K562 (cell line): ENCODE results near the gene MAP3K6. TPM values are rescaled to one million over a fixed set of nuclear protein-coding genes. Genes with fewer than 3 reads are reported as not detected.
A peak's percentile ranks its signal among the peaks of the same experiment; 100 is the strongest.

ENCODE experiments used
- CBFB ChIP-seq: sonication (generic); formaldehyde crosslinking; IDR thresholded peaks from 2 replicates; pipeline ENCODE4 v1.4.0; 2020; ENCODE audit warnings: mild to moderate bottlenecking, missing genetic modification reagents
- ETV5 ChIP-seq: sonication (generic); formaldehyde crosslinking; IDR thresholded peaks from 2 replicates; pipeline ENCODE4 v1.4.0; 2020; ENCODE audit warnings: low read depth, mild to moderate bottlenecking, missing genetic modification reagents
- ETV6 ChIP-seq, 3 experiments: fragments of 150-350 bp in 1 of 3; sonication (generic) in 1 of 3; formaldehyde crosslinking in 1 of 3; IDR thresholded peaks; 2 replicates each; pipeline versions ENCODE4 v1.6.1 to v1.8.0; 2014 to 2022; ENCODE audit warnings: borderline replicate concordance in 2 of 3, low read depth in 2 of 3, antibody characterized with exemption in 1 of 3, low read length in 1 of 3, mild to moderate bottlenecking in 1 of 3, missing genetic modification reagents in 1 of 3
- JUN ChIP-seq, 2 experiments: sonication (generic) in 1 of 2; formaldehyde crosslinking in 1 of 2; IDR thresholded peaks; 2 replicates each; pipeline versions ENCODE4 v1.6.1 to v1.8.0; 2012 to 2022; ENCODE audit warnings: borderline replicate concordance in 2 of 2, mild to moderate bottlenecking in 2 of 2, improper control_type of control experiment in 1 of 2, low read depth in 1 of 2, low read length in 1 of 2, missing genetic modification reagents in 1 of 2
- KDM4B ChIP-seq, 2 experiments: fragments of 450-650 bp in 1 of 2; sonication (generic) in 1 of 2; IDR thresholded peaks; 2 replicates each; pipeline ENCODE4 v1.6.1; 2016 to 2017; ENCODE audit warnings: borderline replicate concordance in 2 of 2, antibody characterized with exemption in 1 of 2, low read depth in 1 of 2, mild to moderate bottlenecking in 1 of 2
- NR1H2 ChIP-seq: sonication (generic); formaldehyde crosslinking; IDR thresholded peaks from 2 replicates; pipeline ENCODE4 v1.4.0; 2020; ENCODE audit warnings: mild to moderate bottlenecking, missing genetic modification reagents
- NR2C1 ChIP-seq, 2 experiments: fragments of 450-650 bp; IDR thresholded peaks; 2 replicates each; pipeline ENCODE4 v1.6.1; 2017; ENCODE audit warnings: mild to moderate bottlenecking in 2 of 2, antibody characterized with exemption in 1 of 2, inconsistent platforms in 1 of 2, missing compliant biosample characterization in 1 of 2, missing genetic modification characterization in 1 of 2
- SREBF2 ChIP-seq: sonication (generic); formaldehyde crosslinking; IDR thresholded peaks from 2 replicates; pipeline ENCODE4 v1.4.0; 2020; ENCODE audit warnings: mild to moderate bottlenecking, missing genetic modification reagents
- STAG1 ChIP-seq: sonication (generic); formaldehyde crosslinking; IDR thresholded peaks from 2 replicates; pipeline ENCODE4 v1.5.0; 2020; ENCODE audit warnings: missing genetic modification reagents, borderline replicate concordance
- TFAM ChIP-seq: fragments of 250-450 bp; sonication (Bioruptor Pico); conservative IDR thresholded peaks from 2 replicates; pipeline ENCODE4 v1.5.0; 2021; ENCODE audit warnings: mild to moderate bottlenecking, moderate library complexity
- ZNF24 ChIP-seq: fragments of 450-650 bp; IDR thresholded peaks from 2 replicates; pipeline ENCODE4 v1.6.1; 2016
- ZNF717 ChIP-seq: fragments of 250-450 bp; sonication (Bioruptor Pico); IDR thresholded peaks from 2 replicates; pipeline ENCODE4 v1.5.0; 2021
- polyA plus RNA-seq, 8 experiments: library from polyadenylated mRNA; depleted of rRNA in 4 of 8; stranded (reverse) in 5 of 8; unstranded in 3 of 8; fragments of >200 nt; fragmentation: Nextera tagmentation in 2 of 8; fragmentation: Illumina TruSeq in 1 of 8; extraction: Ambion mirVana in 2 of 8; extraction: Trizol in 1 of 8; gene quantifications; 2 replicates each; pipeline versions ENCODE4 v1.2.1 to v1.2.3, GENCODE V29; 2011 to 2014; ENCODE audit warnings: inconsistent platforms in 1 of 8, missing spikeins in 1 of 8
- total RNA-seq, 7 experiments: library from RNA; depleted of rRNA in 6 of 7; stranded (reverse); fragments of >200 nt in 6 of 7; fragmentation: Illumina TruSeq in 2 of 7; extraction: Trizol in 2 of 7; gene quantifications; 2 replicates each; pipeline versions ENCODE4 v1.2.1 to v1.2.3, GENCODE V29; 2011 to 2021; ENCODE audit warnings: low replicate concordance in 1 of 7
- TF ChIP-seq, protein P1 (sequence below): fragments of 250-450 bp; sonication (Bioruptor Pico); IDR thresholded peaks from 2 replicates; pipeline ENCODE4 v1.8.0; 2022; ENCODE audit warnings: inconsistent platforms
- TF ChIP-seq, protein P2 (sequence below): fragments of 150-350 bp; conservative IDR thresholded peaks from 2 replicates; pipeline ENCODE4 v1.6.1; 2014; ENCODE audit warnings: low read length
- TF ChIP-seq, protein P3 (sequence below): fragments of 250-450 bp; sonication (Bioruptor Pico); IDR thresholded peaks from 2 replicates; pipeline ENCODE4 v1.5.0; 2020; ENCODE audit warnings: mild to moderate bottlenecking, borderline replicate concordance
- TF ChIP-seq, protein P4 (sequence below): sonication (generic); formaldehyde crosslinking; IDR thresholded peaks from 2 replicates; pipeline ENCODE4 v1.8.0; 2022; ENCODE audit warnings: mild to moderate bottlenecking, missing genetic modification reagents, borderline replicate concordance

Gene MAP3K6
- total and polyA plus RNA-seq, 9 of the 15 experiments (the other 6 are each of a cell fraction or from before 2014, with no cell fraction given) = 0.99 to 21.9 (median 7.0) TPM

DNA sequence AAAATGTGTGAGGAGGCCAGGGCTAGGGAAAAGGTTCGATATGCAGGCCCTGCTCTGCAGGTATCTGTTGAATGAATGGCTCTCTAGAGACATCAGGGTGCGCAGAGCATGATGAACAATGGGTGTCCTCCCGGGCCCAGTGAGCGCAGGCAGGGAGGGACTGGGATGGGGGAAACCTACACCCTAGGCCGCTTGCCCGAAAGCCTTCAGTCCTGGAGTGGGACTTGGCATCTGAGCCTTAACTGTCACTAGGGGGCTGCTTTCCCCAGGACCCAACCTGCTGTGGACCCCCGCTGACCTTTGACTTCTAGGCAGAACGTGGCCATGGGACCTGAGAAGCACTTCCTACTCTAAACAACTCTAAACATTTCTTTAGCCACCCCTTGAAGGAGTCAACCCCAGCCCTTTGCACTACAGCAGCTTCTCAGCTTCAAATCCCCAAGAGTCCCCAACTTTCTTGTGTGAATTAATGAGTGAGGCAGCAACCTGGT is 444 bp upstream of the MAP3K6 start (continued):
- 0 out of 2 replicates have a peak, but pooled peaks have one; percentile 2 for TF ChIP-seq JUN (IDR thresholded peaks at IDR 0.05; ENCODE audit: borderline replicate concordance, low read depth, low read length)
- TF ChIP-seq JUN (CRISPR knock-in tag; IDR thresholded peaks at IDR 0.05; ENCODE audit: borderline replicate concordance) = no peak
- TF ChIP-seq SREBF2 = 0 out of 2 replicates have a peak, but pooled peaks have one; percentile 71
- TF ChIP-seq ETV6 (IDR thresholded peaks at IDR 0.05; ENCODE audit: borderline replicate concordance in 1 of 2, low read depth in 2 of 2, low read length in 1 of 2) = no peak
- TF ChIP-seq ETV6 (CRISPR knock-in tag; IDR thresholded peaks at IDR 0.05; ENCODE audit: borderline replicate concordance) = 0 out of 2 replicates have a peak, but pooled peaks have one; percentile 43
- TF ChIP-seq NR1H2 (CRISPR knock-in tag) = 0 out of 2 replicates have a peak, but pooled peaks have one; percentile 75
- TF ChIP-seq, protein P1, sequence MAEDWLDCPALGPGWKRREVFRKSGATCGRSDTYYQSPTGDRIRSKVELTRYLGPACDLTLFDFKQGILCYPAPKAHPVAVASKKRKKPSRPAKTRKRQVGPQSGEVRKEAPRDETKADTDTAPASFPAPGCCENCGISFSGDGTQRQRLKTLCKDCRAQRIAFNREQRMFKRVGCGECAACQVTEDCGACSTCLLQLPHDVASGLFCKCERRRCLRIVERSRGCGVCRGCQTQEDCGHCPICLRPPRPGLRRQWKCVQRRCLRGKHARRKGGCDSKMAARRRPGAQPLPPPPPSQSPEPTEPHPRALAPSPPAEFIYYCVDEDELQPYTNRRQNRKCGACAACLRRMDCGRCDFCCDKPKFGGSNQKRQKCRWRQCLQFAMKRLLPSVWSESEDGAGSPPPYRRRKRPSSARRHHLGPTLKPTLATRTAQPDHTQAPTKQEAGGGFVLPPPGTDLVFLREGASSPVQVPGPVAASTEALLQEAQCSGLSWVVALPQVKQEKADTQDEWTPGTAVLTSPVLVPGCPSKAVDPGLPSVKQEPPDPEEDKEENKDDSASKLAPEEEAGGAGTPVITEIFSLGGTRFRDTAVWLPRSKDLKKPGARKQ (CRISPR knock-in tag) = 0 out of 2 replicates have a peak, but pooled peaks have one; percentile 63
- TF ChIP-seq, protein P2, sequence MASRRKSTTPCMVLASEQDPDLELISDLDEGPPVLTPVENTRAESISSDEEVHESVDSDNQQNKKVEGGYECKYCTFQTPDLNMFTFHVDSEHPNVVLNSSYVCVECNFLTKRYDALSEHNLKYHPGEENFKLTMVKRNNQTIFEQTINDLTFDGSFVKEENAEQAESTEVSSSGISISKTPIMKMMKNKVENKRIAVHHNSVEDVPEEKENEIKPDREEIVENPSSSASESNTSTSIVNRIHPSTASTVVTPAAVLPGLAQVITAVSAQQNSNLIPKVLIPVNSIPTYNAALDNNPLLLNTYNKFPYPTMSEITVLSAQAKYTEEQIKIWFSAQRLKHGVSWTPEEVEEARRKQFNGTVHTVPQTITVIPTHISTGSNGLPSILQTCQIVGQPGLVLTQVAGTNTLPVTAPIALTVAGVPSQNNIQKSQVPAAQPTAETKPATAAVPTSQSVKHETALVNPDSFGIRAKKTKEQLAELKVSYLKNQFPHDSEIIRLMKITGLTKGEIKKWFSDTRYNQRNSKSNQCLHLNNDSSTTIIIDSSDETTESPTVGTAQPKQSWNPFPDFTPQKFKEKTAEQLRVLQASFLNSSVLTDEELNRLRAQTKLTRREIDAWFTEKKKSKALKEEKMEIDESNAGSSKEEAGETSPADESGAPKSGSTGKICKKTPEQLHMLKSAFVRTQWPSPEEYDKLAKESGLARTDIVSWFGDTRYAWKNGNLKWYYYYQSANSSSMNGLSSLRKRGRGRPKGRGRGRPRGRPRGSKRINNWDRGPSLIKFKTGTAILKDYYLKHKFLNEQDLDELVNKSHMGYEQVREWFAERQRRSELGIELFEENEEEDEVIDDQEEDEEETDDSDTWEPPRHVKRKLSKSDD = no peak
- no peak for TF ChIP-seq STAG1 (CRISPR knock-in tag)
- TF ChIP-seq KDM4B (IDR thresholded peaks at IDR 0.05; ENCODE audit: borderline replicate concordance in 2 of 2, low read depth in 1 of 2) = peak in 1 of 2 experiments; percentile 23; a peak in 1 of 4 replicates
- 0 out of 2 replicates have a peak, but pooled peaks have one; percentile 74 for TF ChIP-seq CBFB
- TF ChIP-seq, protein P3, sequence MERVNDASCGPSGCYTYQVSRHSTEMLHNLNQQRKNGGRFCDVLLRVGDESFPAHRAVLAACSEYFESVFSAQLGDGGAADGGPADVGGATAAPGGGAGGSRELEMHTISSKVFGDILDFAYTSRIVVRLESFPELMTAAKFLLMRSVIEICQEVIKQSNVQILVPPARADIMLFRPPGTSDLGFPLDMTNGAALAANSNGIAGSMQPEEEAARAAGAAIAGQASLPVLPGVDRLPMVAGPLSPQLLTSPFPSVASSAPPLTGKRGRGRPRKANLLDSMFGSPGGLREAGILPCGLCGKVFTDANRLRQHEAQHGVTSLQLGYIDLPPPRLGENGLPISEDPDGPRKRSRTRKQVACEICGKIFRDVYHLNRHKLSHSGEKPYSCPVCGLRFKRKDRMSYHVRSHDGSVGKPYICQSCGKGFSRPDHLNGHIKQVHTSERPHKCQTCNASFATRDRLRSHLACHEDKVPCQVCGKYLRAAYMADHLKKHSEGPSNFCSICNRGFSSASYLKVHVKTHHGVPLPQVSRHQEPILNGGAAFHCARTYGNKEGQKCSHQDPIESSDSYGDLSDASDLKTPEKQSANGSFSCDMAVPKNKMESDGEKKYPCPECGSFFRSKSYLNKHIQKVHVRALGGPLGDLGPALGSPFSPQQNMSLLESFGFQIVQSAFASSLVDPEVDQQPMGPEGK = 0 out of 2 replicates have a peak, but pooled peaks have one; percentile 44
- peak; percentile 70; the same call in 1 of the 2 replicates for TF ChIP-seq ETV5 (CRISPR knock-in tag)
- TF ChIP-seq ZNF24 = 0 out of 2 replicates have a peak, but pooled peaks have one; percentile 6
- TF ChIP-seq TFAM (CRISPR knock-in tag) = no peak
- TF ChIP-seq, protein P4, sequence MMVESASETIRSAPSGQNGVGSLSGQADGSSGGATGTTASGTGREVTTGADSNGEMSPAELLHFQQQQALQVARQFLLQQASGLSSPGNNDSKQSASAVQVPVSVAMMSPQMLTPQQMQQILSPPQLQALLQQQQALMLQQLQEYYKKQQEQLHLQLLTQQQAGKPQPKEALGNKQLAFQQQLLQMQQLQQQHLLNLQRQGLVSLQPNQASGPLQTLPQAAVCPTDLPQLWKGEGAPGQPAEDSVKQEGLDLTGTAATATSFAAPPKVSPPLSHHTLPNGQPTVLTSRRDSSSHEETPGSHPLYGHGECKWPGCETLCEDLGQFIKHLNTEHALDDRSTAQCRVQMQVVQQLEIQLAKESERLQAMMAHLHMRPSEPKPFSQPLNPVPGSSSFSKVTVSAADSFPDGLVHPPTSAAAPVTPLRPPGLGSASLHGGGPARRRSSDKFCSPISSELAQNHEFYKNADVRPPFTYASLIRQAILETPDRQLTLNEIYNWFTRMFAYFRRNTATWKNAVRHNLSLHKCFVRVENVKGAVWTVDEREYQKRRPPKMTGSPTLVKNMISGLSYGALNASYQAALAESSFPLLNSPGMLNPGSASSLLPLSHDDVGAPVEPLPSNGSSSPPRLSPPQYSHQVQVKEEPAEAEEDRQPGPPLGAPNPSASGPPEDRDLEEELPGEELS (CRISPR knock-in tag) = 0 out of 2 replicates have a peak, but pooled peaks have one; percentile 12
- peak; percentile 56; the same call in 1 of the 2 replicates for TF ChIP-seq ZNF717
- TF ChIP-seq NR2C1 (IDR thresholded peaks at IDR 0.05) = no peak; the same call in none of the 2 replicates
- peak; percentile 75; the same call in 1 of the 2 replicates for TF ChIP-seq NR2C1 (tag; IDR thresholded peaks at IDR 0.05)
